Activated naive CD4-positive, alpha-beta T cell treated with anti-CD3 and anti-CD28 coated beads, Interleukin-2, amount 10 ng/mL, durations not matched to agents 7 days and 5 days (primary cell): Measurements from ENCODE around the gene FOXI1.
"Not testable (repeated sequence)": the region's sequence is repeated elsewhere in the genome, so short reads cannot be mapped to it uniquely, and the experiment has no call there.

Experiments used
- CTCF ChIA-PET: fragments of 350-600 bp; sonication (Branson Sonifier 250); formaldehyde crosslinking; loops from one replicate; lab custom pipeline; 2021; ENCODE audit warnings: antibody characterized with exemption; lab: Charles Lee
- DNase-seq: peaks from one replicate; pipeline ENCODE4 v3.0.0-alpha.2; 2020
- H3K27ac Mint-ChIP-seq: one replicate; pipeline ENCODE4 v1.8.0; 2021; ENCODE audit warnings: mild to moderate bottlenecking, moderate library complexity, mixed read lengths
- H3K27me3 Mint-ChIP-seq: one replicate; pipeline ENCODE4 v1.8.0; 2021; ENCODE audit warnings: mild to moderate bottlenecking, mixed read lengths
- H3K36me3 Mint-ChIP-seq: one replicate; pipeline ENCODE4 v1.8.0; 2021; ENCODE audit warnings: mixed read lengths
- H3K4me1 Mint-ChIP-seq: one replicate; pipeline ENCODE4 v1.8.0; 2021; ENCODE audit warnings: mixed read lengths
- H3K4me3 Mint-ChIP-seq: one replicate; pipeline ENCODE4 v1.8.0; 2021; ENCODE audit warnings: mild to moderate bottlenecking, moderate library complexity, mixed read lengths
- H3K9me3 Mint-ChIP-seq: one replicate; pipeline ENCODE4 v1.8.0; 2021; ENCODE audit warnings: mixed read lengths

The FOXI1 gene

GRCh38 chr5:170121321-170121720 is 15.6 kb downstream of the FOXI1 start:
- CTCF ChIA-PET, result no interaction called here
- H3K27me3 Mint-ChIP-seq, result peaks cover 31% of the 10 kb centered on the region
- H3K9me3 Mint-ChIP-seq, result no peaks in the 10 kb centered on the region
- no peak overlapping the region for H3K27ac Mint-ChIP-seq
- H3K4me3 Mint-ChIP-seq, result no peak overlapping the region
- DNase-seq, result no peak
- no peaks in the 10 kb centered on the region for H3K36me3 Mint-ChIP-seq
- no peaks in the 10 kb centered on the region for H3K4me1 Mint-ChIP-seq

- CTCF ChIA-PET, result no interaction called here
- H3K9me3 Mint-ChIP-seq, result no peaks in the 10 kb centered on the region
- no peak overlapping the region for H3K4me3 Mint-ChIP-seq
- H3K4me1 Mint-ChIP-seq, result no peaks in the 10 kb centered on the region
- H3K27me3 Mint-ChIP-seq, result peaks cover 23% of the 10 kb centered on the region
- DNase-seq, result no peak
- H3K36me3 Mint-ChIP-seq, result no peaks in the 10 kb centered on the region
- no peak overlapping the region for H3K27ac Mint-ChIP-seq
Measured at GRCh38 chr5:170126061-170126460, 20.4 kb downstream of the FOXI1 start.

- no peak for DNase-seq
- H3K4me3 Mint-ChIP-seq, result no peak overlapping the region
- H3K27me3 Mint-ChIP-seq, result peaks cover 24% of the 10 kb centered on the region
- no peaks in the 10 kb centered on the region for H3K9me3 Mint-ChIP-seq
- CTCF ChIA-PET, result no interaction called here
- H3K27ac Mint-ChIP-seq, result no peak overlapping the region
- H3K4me1 Mint-ChIP-seq, result no peaks in the 10 kb centered on the region
- no peaks in the 10 kb centered on the region for H3K36me3 Mint-ChIP-seq
Measured at GRCh38 chr5:170126626-170127025, 20.9 kb downstream of the FOXI1 start.

GRCh38 chr5:170131235-170131634 is 25.5 kb downstream of the FOXI1 start:
- Mint-ChIP-seq H3K4me3 (no peak overlapping the region), H3K4me1 (no peaks in the 10 kb centered on the region), H3K27me3 (peaks cover 43% of the 10 kb centered on the region), H3K27ac (no peak overlapping the region), H3K9me3 (no peaks in the 10 kb centered on the region), H3K36me3 (no peaks in the 10 kb centered on the region)
- no peak for DNase-seq
- CTCF ChIA-PET, result no interaction called here

GRCh38 chr5:170132269-170132975 is 26.7 kb downstream of the FOXI1 start:
- no peaks in the 10 kb centered on the region for H3K36me3 Mint-ChIP-seq
- peaks cover 41% of the 10 kb centered on the region for H3K27me3 Mint-ChIP-seq
- H3K9me3 Mint-ChIP-seq, result no peaks in the 10 kb centered on the region
- H3K4me1 Mint-ChIP-seq, result no peaks in the 10 kb centered on the region
- no peak overlapping the region for H3K4me3 Mint-ChIP-seq
- DNase-seq, result no peak
- no peak overlapping the region for H3K27ac Mint-ChIP-seq
- CTCF ChIA-PET, result interaction anchor here (0.8 kb wide), 1 partner anchor 10 kb away, joined by 3 read pairs; no protein-coding TSS in a partner anchor

GRCh38 chr5:170132976-170133448 is 27.3 kb downstream of the FOXI1 start:
- no peaks in the 10 kb centered on the region for H3K4me1 Mint-ChIP-seq
- CTCF ChIA-PET, result interaction anchor here (0.8 kb wide), 1 partner anchor 11 kb away, joined by 3 read pairs; no protein-coding TSS in a partner anchor
- H3K27me3 Mint-ChIP-seq, result peaks cover 35% of the 10 kb centered on the region
- no peaks in the 10 kb centered on the region for H3K36me3 Mint-ChIP-seq
- H3K4me3 Mint-ChIP-seq, result no peak overlapping the region
- H3K27ac Mint-ChIP-seq, result no peak overlapping the region
- H3K9me3 Mint-ChIP-seq, result no peaks in the 10 kb centered on the region
- no peak for DNase-seq

- Mint-ChIP-seq H3K4me3 (no peak overlapping the region), H3K9me3 (no peaks in the 10 kb centered on the region), H3K27ac (no peak overlapping the region), H3K27me3 (peaks cover 47% of the 10 kb centered on the region), H3K36me3 (no peaks in the 10 kb centered on the region), H3K4me1 (no peaks in the 10 kb centered on the region)
- no peak for DNase-seq
- CTCF ChIA-PET, result no interaction called here
Measured at GRCh38 chr5:170135796-170136490, 30.2 kb downstream of the FOXI1 start.

GRCh38 chr5:170136506-170136905 is 30.8 kb downstream of the FOXI1 start:
- H3K9me3 Mint-ChIP-seq, result no peaks in the 10 kb centered on the region
- DNase-seq, result no peak
- CTCF ChIA-PET, result no interaction called here

GRCh38 chr5:170137694-170138214 is 32.1 kb downstream of the FOXI1 start:
- H3K4me1 Mint-ChIP-seq, result no peaks in the 10 kb centered on the region
- CTCF ChIA-PET, result no interaction called here
- H3K27me3 Mint-ChIP-seq, result peaks cover 46% of the 10 kb centered on the region
- no peak overlapping the region for H3K27ac Mint-ChIP-seq
- no peaks in the 10 kb centered on the region for H3K9me3 Mint-ChIP-seq
- DNase-seq, result no peak
- H3K4me3 Mint-ChIP-seq, result no peak overlapping the region
- no peaks in the 10 kb centered on the region for H3K36me3 Mint-ChIP-seq

More at GRCh38 chr5:170136506-170136905, 30.8 kb downstream of the FOXI1 start:
- no peak overlapping the region for H3K27ac Mint-ChIP-seq
- no peaks in the 10 kb centered on the region for H3K4me1 Mint-ChIP-seq
- H3K27me3 Mint-ChIP-seq, result peaks cover 48% of the 10 kb centered on the region
- no peaks in the 10 kb centered on the region for H3K36me3 Mint-ChIP-seq
- H3K4me3 Mint-ChIP-seq, result no peak overlapping the region

GRCh38 chr5:170138273-170138672 is 32.6 kb downstream of the FOXI1 start:
- no peak overlapping the region for H3K27ac Mint-ChIP-seq
- CTCF ChIA-PET, result no interaction called here
- H3K4me3 Mint-ChIP-seq, result no peak overlapping the region

GRCh38 chr5:170139786-170140335 is 34.2 kb downstream of the FOXI1 start:
- no peak for DNase-seq
- peaks cover 32% of the 10 kb centered on the region for H3K27me3 Mint-ChIP-seq
- no peak overlapping the region for H3K27ac Mint-ChIP-seq
- no peaks in the 10 kb centered on the region for H3K4me1 Mint-ChIP-seq
- no peak overlapping the region for H3K4me3 Mint-ChIP-seq
- no peaks in the 10 kb centered on the region for H3K36me3 Mint-ChIP-seq
- H3K9me3 Mint-ChIP-seq, result no peaks in the 10 kb centered on the region
- CTCF ChIA-PET, result no interaction called here

More at GRCh38 chr5:170138273-170138672, 32.6 kb downstream of the FOXI1 start:
- Mint-ChIP-seq H3K36me3 (no peaks in the 10 kb centered on the region), H3K4me1 (no peaks in the 10 kb centered on the region), H3K9me3 (no peaks in the 10 kb centered on the region), H3K27me3 (peaks cover 45% of the 10 kb centered on the region)
- no peak for DNase-seq

- H3K4me3 Mint-ChIP-seq, H3K4me1 Mint-ChIP-seq, DNase-seq, H3K9me3 Mint-ChIP-seq, CTCF ChIA-PET, H3K27ac Mint-ChIP-seq, H3K36me3 Mint-ChIP-seq: not testable (repeated sequence)
- peaks cover 20% of the 10 kb centered on the region for H3K27me3 Mint-ChIP-seq
Measured at GRCh38 chr5:170141196-170141595, 35.5 kb downstream of the FOXI1 start.

GRCh38 chr5:170141636-170142035 is 35.9 kb downstream of the FOXI1 start:
- H3K4me1 Mint-ChIP-seq, result no peaks in the 10 kb centered on the region
- no peaks in the 10 kb centered on the region for H3K36me3 Mint-ChIP-seq
- no peak overlapping the region for H3K4me3 Mint-ChIP-seq
- CTCF ChIA-PET, result no interaction called here
- no peak for DNase-seq
- no peak overlapping the region for H3K27ac Mint-ChIP-seq
- no peaks in the 10 kb centered on the region for H3K9me3 Mint-ChIP-seq
- peaks cover 20% of the 10 kb centered on the region for H3K27me3 Mint-ChIP-seq

GRCh38 chr5:170142196-170142595 is 36.5 kb downstream of the FOXI1 start:
- Mint-ChIP-seq H3K9me3 (no peaks in the 10 kb centered on the region), H3K4me3 (no peak overlapping the region), H3K4me1 (no peaks in the 10 kb centered on the region), H3K36me3 (no peaks in the 10 kb centered on the region), H3K27me3 (peaks cover 20% of the 10 kb centered on the region), H3K27ac (no peak overlapping the region)
- no peak for DNase-seq
- CTCF ChIA-PET, result interaction anchor here (1.0 kb wide), 1 partner anchor 278 kb away, joined by 3 read pairs; no protein-coding TSS in a partner anchor
